GM10847 (cell line): Measurements from ENCODE around the gene SLC44A3.

ENCODE experiments used
- POLR2A ChIP-seq: IDR thresholded peaks from 2 replicates; pipeline ENCODE4 v1.6.1; 2011; ENCODE audit not compliant: insufficient read length; ENCODE audit errors: extremely low read depth

Gene SLC44A3

DNA sequence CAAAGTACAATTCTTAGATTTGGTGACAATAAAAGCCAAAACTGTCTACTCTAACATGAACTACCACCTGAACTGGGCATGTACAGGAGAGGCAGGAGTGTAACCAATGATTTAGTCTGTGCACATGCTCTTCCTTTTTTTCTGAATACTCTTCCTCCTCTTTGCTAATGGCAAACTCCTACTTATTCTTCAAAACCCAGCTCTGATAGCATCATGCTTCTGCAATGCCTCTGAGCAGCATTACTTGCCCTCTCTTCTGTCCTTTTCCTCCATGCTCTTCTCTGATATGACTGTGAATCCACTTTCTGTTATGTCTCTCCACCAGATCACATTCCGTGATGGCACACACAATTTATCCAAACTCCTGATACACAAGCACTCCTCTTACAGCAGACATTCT, 75.4 kb downstream of the SLC44A3 start:
- no peak for TF ChIP-seq POLR2A

DNA sequence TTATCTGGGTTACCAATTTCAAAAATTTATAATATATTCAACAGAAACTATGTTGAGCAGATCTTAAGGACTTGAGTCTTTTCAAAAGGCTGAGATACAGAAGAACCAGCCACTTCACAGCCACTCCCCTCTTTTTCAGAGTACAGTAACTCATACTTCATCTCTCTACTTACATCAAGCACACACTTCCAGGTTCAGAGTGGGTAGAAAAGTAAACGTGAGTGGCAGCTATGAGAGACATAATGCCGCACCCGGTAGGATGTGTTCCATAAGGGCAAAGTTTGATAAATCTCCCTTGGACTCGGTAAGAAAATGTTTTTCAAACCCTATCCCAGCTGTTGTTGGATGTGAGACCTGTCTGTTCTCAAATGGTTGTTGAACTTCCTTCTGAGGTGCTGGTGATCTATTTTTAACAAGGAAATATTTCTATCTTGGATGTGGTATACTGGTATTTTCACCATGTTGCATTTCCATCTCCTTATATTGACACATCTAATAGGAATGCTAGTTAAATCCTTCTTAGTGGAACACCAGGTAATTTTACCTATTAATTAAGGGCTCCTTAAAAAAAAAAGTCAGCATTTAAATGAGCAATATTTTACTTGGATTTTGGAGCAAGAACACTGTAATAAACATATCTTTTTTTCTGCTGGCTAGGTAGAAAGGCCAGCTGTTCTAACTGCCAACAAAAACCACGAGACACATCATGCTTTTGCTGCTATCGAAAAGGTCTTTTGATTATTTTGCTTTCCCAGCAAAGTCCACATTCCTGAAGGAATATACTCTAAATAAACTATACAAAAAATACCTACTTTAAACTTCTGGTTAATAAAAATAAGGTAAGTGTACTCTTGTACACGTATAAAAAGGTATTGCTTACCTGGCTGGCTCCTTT, 78.6 kb downstream of the SLC44A3 start:
- TF ChIP-seq POLR2A = no peak

DNA sequence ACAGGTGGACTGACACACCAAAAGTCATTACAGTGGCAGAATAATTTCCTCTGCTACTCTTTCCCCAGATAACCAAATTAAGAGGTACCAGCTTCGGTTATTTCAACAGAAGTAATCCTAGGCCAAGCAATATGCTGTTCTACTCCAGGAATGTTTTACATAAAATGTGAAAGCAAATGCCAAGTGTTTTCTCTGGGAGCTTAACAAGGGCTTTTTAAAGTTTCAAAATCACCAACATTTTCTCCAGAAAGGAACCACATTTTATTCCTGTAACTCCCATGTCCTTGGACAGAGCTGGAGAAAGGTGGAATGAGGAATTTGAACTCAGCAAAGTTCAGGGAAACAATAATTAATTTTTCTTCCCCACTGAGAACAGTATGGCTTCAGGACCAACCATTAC, 79.6 kb downstream of the SLC44A3 start:
- TF ChIP-seq POLR2A = no peak

DNA sequence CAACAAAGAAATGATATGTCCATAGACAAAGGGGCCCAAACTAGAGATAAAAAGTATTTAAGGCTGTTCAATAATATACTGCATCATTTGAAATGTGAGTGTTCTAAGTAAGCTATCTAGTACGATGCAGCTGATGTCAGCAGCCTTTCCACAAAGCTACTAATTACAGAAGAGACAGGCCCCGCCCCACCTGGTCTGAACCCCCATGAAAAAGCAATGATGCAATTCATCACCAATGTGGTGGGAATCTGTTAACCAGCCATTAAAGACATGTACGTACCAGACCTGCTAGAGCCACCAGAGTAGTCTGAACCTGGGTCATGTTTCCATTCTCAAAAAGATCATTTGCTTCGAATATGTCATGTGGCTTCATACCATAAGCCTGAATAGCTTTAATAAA, 81.7 kb downstream of the SLC44A3 start:
- TF ChIP-seq POLR2A = no peak

DNA sequence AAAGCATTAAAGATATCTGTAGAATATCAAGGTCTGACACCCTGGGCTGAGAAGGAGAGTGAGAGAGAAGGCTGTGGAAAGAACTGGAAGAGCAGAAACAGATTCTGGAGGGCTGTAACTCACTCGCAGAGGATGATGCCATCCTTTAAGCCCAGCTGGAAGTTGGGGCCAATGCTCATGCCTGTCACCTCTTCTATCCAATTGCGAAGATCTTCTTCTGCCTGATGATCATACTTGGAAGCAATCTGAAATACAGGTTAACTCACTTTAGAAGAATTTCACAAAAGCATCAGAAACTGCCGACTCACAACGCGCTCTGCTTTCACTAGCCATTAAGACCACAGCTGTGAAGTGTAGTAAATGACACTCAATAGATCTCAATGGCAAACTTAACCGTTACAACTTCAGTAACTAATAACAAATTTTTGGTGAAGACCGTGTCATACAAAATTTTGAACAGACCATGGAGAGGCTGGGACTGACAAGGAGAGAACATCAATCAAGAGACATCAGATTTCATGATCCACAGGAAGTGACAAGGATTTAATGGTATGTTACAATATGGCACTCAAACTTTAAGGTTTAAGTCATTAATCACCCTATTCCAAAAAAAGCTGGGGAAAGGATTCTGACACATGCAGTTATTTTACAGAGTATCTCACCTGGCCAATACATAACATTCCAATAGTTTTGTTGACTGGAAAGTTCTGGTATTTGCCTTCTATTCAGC, 83.3 kb downstream of the SLC44A3 start:
- no peak for TF ChIP-seq POLR2A

DNA sequence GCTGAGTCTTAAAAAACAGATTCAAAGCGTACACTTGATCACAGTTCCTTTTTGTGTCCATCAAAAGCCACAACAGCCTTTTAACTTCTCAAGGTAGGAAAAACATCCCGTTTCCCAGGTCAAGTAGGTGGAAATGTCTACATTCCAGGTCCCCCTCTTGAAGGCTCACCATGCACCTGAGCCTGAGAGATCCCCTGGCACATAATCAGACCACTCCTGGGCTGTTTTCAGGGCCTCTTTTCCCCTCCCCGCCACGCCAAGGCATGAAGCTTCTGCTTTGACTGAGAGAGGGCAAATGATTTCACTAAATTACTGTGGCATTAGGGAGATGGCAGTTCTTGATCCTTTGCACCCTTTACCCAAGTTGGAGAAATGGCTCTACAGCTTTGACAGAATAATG, 85.0 kb downstream of the SLC44A3 start:
- TF ChIP-seq POLR2A = no peak

DNA sequence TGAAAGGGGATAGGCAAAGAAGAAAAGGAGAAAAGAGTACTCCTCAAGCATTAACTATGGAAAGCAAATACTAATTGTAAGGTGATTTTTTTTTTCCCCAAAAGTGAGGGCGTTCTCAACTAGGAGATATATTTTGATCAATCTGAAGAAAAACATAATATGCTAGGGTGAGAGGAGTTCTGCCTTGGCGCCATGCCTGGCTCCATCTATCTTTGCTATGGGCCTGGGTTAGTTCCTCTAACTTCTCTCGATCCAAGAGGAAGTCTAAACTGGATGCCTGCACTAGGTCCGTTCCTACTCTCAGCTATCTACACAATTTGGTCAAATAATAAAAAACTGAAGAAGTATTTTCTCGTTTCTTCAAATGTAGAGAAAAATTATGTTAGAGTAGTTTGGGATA, 86.2 kb downstream of the SLC44A3 start:
- TF ChIP-seq POLR2A = no peak

DNA sequence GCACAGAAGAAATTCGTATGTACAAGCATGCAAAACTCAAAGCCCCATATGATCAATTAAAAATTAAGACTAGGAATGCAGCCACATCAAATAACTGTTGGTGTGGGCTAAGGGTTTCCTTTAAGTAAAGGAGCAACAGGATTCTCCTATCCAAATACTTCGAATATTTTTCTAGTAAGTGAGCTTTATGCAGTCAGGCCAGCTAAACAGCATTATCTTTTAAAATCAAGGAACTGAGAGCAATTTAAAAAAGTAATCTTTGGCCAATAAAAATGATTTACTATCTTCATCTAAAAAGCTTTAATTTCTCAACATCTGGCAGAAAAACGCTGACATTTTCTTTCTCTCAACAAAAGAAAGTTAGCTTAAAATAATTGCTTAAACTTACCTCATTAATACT, 87.0 kb downstream of the SLC44A3 start:
- TF ChIP-seq POLR2A = no peak

DNA sequence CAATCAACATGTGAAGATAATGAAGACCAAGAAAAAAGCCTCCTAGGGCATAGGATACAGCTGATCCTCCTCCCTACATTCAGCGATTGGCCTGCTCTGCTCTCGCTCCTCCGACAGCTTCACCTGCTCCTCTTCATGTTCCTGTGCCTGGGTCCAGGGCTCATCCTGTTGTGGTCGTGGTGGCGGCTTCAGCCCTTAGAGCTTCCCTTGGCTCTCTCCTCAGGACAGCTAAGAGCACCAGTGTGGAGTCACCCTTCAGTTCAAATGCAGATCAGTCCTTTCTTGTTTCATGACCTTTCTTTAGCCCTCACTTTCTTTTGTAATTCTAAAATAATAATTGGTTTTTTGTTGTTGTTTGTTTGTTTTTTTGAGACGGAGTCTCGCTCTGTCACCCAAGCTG, 88.0 kb downstream of the SLC44A3 start:
- TF ChIP-seq POLR2A = no peak

DNA sequence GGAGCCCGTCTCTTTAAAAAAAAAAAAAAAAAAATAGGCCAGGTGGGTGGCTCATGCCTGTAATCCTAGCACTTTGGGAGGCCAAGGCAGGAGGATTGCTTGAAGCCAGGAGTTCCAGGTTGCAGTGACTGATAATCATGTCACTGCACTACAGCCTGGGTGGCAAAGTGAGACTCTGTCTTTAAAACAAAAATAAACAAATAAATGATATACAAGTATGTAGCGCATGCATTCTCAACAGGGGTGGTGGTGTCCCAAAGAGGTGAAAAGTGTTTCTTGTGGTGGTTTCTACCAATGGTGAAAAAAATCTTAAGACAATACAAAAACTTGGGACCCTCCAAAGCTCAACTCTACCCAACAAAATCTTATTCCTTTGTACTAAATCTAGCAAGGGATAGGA, 88.8 kb downstream of the SLC44A3 start:
- TF ChIP-seq POLR2A = no peak

DNA sequence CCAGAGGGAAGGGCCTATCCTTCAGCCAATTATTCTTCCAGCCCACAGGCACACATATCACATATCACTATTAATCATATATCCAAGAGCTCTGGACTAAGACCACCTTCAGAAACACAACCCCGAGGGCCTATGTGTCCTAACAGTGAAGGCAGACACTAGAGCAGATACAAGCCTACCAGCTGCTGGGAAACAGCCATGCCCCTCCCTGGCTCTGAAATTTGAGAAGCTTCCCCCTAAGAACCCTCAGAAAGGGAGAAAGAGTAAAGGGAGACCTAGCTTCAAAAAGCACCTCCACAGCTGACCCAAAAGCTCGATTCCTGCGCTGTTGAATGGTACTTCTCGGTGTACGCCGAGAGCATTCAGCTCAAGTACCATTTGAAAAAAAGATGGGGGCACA, 89.3 kb downstream of the SLC44A3 start:
- TF ChIP-seq POLR2A = no peak

DNA sequence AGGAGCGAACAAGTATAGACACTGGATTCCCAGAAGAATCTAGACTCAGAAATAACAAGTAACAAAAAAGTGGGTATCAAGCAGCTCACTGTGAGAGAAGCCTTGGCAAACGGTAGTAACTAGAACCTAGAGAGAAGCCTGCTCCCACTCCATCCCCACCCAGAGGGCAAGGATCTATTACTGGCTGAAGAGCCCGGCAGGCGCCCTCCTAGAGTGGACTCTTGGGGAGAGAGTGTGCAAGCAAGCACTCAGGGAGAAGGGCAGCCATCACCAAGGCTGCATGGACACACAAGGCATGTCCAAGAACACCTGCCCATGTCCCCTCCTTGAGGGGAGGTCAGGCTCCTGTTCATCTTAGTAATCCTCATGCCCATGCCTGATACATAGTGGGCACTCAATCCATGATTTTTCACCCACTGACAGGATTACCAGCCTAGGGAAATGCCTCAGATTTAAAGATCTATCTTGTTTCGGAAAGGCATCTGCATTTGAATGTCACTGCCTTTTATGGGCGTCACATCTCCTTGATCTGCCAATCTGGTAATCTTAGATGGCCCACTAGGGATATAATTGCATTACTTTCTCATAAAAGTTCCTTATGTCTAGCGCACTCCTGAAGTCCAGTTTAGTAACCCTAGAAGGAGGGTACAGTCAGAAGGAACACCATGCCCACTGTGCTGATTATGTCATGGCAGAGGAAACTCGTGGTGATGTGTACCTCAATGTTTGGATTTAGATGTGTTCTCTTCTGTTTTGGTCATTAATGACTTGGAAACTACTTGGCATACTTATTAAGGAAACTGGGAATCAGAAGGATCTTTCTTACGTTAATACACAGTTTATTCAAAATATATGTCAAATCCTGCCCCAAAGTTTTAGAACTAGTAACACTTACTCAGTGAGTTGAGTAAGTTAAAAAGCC, 92.4 kb downstream of the SLC44A3 start:
- no peak for TF ChIP-seq POLR2A

DNA sequence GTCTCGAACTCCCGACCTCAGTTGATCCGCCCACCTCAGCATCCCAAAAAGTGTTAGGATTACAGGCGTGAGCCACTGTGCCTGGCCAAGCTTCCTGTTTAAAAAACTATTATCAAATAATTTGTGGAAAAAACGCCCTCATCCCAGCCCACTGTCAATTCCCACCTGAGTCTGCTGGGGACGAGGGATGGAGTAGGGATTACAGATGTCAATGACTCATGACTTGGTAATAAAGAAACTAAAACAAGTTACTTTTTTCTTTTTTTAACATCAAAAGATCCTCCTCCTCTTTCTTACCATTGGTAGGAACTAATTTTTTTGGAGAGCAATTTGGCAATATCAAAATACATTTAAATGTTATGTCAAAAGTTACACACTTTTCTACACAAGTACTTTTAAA, 97.1 kb downstream of the SLC44A3 start:
- TF ChIP-seq POLR2A = no peak

DNA sequence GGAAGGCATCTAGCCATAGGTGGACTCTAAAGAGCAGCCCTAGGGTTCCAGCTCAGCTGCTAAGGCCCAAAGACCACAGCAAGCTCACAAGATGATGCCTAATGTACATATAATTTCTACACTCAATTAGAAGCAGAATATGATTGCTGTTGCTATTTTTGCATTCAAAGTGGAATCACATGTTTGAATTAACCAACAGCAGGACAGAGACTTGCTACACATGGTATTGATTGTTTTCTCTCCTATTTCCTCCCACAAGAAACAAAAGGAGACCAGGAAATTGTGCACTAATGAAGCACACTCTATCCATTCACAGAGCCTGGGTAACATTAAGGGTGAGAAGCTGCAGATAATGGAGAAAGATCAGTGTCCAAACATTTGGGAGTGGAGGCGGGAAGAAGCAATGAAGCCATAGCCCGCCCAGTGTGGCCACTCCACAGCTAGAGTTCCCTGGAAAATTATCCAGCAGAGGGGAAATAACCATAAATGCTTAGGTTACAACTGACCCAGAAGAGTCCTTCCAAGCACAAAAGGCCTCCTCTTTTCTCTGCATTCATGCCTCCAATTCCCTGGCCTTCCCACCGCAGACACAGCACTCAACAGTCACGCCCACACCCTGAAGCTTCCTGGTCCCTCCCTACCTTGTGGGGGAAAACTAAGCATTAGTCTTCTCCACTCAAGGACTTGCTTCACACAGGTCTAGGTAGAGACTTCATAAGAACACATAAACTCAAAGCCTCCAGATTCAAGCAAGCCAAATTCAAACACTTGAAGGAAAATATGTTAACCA, 99.3 kb downstream of the SLC44A3 start:
- TF ChIP-seq POLR2A = no peak

DNA sequence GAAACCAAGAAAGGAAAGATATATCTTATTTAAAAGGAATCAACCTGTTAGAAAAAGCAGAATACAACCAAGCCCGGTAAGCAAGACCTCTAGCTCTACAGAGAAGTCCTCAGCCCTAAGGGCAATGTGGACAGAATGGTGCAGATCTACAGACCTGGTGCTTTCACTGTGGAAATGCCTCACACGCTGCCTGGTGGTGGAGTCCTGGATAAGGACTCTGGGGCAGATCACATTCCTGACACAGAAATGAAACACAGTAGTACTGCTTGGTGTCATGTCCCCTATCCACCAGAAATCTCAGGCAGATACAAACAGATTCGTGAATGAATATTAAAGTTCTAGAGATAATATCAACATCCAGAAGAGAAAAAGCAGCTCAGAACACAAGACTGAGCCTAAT, 99.9 kb downstream of the SLC44A3 start:
- TF ChIP-seq POLR2A = no peak
